BE2C (cell line): Measurements from ENCODE around the gene C1orf159.
"Not testable (repeated sequence)": the region's sequence is repeated elsewhere in the genome, so short reads cannot be mapped to it uniquely, and the experiment has no call there.

Experiments
- DNase-seq: peaks from one replicate; pipeline ENCODE4 v3.0.0-alpha.2; 2020
- H3K27me3 ChIP-seq: fragments of 250-450 bp; sonication (Bioruptor Pico); 2 replicates; pipeline ENCODE4 v1.5.1; 2020; ENCODE audit warnings: mild to moderate bottlenecking
- H3K36me3 ChIP-seq: fragments of 250-450 bp; sonication (Bioruptor Pico); 2 replicates; pipeline ENCODE4 v1.5.1; 2020; ENCODE audit warnings: mild to moderate bottlenecking
- H3K4me1 ChIP-seq: fragments of 250-450 bp; sonication (Bioruptor Pico); 2 replicates; pipeline ENCODE4 v1.5.1; 2020
- H3K4me3 ChIP-seq: 2 replicates; pipeline ENCODE4 v1.5.1; 2011; ENCODE audit warnings: low read depth, low read length
- H3K9me3 ChIP-seq: fragments of 250-450 bp; sonication (Bioruptor Pico); 2 replicates; pipeline ENCODE4 v1.5.1; 2020
- TF ChIP-seq, protein P1 (sequence below): IDR thresholded peaks from 2 replicates; pipeline ENCODE4 v1.5.1; 2012; ENCODE audit warnings: mild to moderate bottlenecking, low read depth, low read length

C1orf159 gene

DNA sequence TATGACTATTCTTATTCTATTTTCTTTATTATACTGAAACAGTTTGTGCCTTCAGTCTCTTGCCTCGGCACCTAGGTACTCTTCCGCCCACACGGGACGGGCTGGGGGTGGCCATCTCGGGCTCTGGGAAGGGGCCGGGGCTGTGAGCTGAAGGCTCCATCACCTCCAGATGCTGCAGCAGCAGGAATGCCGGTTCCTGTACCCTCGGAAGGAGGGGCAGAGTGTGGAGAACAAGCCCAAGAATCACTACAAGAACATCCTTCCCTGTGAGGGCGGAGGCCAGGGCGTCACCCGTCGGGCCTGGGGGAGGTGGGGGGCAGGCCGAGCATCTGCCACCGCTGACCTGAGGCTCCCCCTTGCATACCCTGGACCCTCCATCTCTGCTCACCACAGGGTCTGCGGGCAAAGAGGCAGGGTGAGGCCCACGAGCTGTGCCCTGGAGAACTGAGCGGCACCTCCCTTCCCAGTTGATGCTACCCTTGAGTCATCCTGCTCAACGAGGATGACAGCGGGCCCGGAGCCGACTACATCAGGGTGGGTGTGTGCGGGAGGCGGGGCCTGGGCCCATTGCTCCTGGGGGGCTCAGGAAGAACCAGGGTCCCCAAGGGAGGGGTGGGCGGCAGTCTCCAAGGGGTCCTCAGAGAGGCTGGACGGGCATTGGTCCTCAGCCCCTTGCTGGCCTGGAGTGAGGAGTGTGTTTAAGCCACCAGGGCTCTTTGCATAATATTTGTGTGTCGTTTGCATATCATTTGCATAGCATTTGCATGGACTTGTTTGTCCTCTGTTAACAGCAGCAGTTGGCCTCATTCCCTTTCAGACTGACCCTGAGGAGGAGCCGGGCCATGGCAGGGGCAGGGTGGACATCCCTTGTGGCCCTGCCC is 49.2 kb downstream of the C1orf159 start:
- Histone ChIP-seq H3K27me3 (peaks cover 22% of the 10 kb centered on the region), H3K9me3 (no peaks in the 10 kb centered on the region), H3K36me3 (no peaks in the 10 kb centered on the region), H3K4me1 (no peaks in the 10 kb centered on the region), H3K4me3 (no peak overlapping the region)
- DNase-seq, result no peak
- TF ChIP-seq, protein P1, sequence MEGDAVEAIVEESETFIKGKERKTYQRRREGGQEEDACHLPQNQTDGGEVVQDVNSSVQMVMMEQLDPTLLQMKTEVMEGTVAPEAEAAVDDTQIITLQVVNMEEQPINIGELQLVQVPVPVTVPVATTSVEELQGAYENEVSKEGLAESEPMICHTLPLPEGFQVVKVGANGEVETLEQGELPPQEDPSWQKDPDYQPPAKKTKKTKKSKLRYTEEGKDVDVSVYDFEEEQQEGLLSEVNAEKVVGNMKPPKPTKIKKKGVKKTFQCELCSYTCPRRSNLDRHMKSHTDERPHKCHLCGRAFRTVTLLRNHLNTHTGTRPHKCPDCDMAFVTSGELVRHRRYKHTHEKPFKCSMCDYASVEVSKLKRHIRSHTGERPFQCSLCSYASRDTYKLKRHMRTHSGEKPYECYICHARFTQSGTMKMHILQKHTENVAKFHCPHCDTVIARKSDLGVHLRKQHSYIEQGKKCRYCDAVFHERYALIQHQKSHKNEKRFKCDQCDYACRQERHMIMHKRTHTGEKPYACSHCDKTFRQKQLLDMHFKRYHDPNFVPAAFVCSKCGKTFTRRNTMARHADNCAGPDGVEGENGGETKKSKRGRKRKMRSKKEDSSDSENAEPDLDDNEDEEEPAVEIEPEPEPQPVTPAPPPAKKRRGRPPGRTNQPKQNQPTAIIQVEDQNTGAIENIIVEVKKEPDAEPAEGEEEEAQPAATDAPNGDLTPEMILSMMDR, result no peak

DNA sequence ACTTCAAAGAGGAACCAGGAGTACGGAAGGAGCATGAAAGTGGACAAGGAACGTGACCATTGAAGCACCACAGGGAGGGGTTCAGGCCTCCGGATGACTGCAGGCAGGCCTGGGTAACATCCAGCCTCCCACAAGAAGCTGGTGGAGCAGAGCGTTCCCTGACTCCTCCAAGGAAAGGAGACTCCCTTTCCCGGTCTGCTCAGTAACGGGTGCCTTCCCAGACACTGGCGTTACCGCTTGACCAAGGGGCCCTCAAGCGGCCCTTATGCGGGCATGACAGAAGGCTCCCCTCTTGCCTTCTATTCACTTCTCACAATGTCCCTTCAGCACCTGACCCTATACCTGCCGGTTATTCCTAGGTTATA is 50.0 kb downstream of the C1orf159 start:
- H3K4me3 ChIP-seq, DNase-seq, H3K9me3 ChIP-seq, H3K4me1 ChIP-seq, H3K36me3 ChIP-seq: not testable (repeated sequence)
- peaks cover 30% of the 10 kb centered on the region for H3K27me3 ChIP-seq

DNA sequence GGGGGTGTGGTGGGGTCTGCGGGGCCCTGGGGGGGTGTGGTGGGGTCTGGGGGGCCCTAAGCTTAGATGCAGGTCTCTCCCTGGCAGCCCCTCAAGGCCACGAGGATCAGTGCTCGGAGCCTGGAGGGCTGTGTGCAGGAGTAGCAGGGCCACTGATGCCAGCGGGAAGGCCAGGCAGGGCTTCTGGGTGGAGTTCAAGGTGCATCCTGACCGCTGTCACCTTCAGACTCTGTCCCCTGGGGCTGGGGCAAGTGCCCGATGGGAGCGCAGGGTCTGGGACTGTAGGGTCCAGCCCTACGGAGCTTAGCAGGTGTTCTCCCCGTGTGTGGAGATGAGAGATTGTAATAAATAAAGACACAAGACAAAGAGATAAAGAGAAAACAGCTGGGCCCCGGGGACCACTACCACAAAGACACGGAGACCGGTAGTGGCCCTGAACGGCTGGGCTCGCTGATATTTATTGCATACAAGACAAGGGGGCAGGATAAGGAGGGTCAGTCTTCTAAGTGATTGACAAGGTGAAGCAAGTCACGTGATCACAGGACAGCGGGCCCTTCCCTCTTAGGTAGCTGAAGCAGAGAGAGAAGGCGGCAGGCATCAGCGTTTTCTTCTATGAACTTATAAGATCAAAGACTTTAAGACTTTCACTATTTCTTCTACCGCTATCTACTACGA is 50.5 kb downstream of the C1orf159 start:
- TF ChIP-seq, protein P1, result no peak
- Histone ChIP-seq H3K27me3 (peaks cover 35% of the 10 kb centered on the region), H3K4me3 (no peak overlapping the region), H3K36me3 (no peaks in the 10 kb centered on the region), H3K9me3 (no peaks in the 10 kb centered on the region), H3K4me1 (no peaks in the 10 kb centered on the region)
- DNase-seq, result no peak

DNA sequence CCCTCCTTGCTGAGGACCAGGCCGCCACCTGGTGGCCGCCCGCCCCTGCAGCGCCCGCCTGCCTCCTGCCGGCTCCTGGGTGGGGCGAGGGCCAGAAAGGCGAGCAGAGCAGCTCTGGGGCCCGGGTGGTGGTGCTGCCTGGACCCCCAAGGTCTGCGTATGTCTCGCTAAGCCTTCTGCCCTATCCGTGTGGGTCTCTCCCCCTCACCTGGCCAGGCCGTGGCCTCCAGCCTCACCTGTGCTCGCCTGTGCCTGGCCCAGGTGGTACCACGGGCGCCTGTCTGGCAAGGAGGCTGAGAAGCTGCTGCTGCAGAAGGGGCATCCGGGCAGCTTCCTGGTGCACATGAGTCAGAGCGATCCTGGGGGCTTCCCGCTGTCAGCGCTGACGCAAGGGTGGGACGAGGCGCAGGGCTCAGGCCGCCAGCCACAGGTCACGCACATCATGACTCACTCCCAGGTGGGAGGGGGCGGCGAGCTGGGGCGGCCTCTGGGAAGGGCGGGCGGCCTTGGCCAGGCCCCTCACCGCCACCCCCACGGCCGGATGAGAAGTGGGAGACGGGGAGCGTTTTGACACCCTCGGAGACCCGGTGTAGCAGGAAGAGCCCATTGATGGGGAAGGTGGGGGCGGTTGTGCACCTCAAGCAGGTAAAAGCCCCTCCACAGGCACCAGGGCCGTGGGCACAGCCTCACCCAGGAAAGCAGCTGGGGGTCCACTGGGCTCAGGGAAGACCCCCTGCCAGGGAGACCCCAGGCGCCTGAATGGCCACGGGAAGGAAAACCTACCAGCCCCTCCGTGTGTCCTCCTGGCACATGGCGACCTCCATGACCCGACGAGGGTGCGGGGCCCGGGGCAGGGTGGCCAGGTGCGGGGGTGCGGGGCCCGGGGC is 51.7 kb downstream of the C1orf159 start:
- H3K36me3 ChIP-seq, result no peaks in the 10 kb centered on the region
- H3K27me3 ChIP-seq, result peaks cover 46% of the 10 kb centered on the region
- peak; percentile 81 for DNase-seq
- no peak overlapping the region for H3K4me3 ChIP-seq
- no peaks in the 10 kb centered on the region for H3K9me3 ChIP-seq
- H3K4me1 ChIP-seq, result no peaks in the 10 kb centered on the region
- TF ChIP-seq, protein P1, result peak; percentile 76

DNA sequence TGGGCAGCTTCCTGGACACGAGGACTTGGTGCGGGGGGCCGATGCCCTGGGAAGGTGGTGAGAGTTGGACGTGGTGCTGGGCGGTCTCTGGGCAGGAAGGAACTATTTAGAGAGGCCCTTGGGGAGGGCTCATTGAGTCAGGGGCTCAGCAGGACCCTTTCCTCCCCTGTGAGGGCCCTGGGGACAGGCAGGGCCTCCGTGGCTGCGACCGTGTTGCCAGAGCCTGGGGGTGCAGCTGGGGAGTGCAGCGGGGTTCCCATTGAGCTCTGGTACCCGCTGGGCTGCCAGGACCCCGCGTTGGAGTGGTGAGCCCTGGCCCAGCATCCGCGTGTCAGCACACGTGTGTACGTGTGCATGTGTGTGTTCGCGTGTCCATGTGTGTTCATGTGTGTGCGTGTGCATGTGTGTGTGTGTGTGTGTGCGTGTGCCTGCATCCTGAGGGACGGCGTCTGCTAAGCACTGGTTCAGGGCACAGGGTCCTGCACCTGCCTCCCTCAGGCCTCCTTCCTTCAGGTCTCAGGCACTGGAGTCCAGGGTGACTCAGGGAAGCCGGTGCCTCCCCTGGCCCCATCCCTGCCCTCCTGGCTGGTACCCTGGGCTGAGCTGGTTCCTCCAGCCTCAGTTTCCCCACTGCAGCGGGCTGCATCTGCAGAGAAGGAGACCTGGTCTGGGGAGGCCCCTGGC is 52.5 kb downstream of the C1orf159 start:
- H3K9me3 ChIP-seq, result no peaks in the 10 kb centered on the region
- H3K27me3 ChIP-seq, result peaks cover 53% of the 10 kb centered on the region
- no peaks in the 10 kb centered on the region for H3K36me3 ChIP-seq

More for the DNA sequence above, 52.5 kb downstream of the C1orf159 start:
- H3K4me1 ChIP-seq, result no peaks in the 10 kb centered on the region
- TF ChIP-seq, protein P1, result no peak
- no peak for DNase-seq
- H3K4me3 ChIP-seq, result no peak overlapping the region
